ENCODE results near the gene PALD1.
A peak's percentile ranks its signal among the peaks of the same experiment; 100 is the strongest.

DNA sequence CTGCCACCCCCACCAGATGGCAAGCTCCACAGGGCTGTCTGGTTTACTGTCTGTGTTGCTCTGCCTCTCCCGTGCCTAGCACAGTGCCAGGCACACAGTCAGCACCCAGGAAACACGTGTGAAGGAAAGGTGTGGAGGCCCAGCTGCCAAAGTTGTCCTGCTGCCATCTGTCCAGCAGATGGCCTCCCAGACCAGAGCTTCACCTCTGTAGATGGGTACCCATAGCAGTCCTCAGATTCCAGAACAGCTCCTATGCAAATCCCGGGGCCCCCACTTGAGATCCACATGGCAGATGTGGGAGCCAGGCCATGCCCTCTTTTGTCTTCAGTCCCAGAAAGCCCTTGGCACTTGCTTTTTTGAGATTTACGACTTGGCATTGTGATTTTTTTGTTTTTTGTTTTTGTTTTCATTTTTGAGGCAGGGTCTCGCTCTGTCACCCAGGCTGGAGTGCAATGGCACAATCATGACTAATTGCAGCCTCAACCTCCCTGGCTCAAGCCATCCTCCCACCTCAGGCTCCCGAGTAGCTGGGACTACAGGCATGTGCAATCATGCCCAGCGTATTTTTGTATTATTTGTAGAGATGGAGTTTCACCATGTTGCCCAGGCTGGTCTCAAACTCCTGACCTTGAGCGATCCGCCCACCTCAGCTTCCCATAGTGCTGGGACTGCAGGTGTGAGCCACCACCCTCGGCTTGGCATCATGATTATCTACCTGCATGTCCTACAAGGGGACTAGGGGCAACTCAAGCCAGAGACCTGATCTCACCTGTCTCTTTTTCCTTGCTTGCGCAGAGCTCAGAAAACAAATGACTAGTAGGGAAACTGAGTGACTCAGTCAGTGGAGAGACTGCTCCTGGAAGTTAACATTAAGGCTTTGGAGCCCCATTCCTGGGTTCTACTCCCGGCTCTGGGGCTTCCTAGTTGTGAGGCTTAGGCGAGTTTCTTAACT is 16.9 kb upstream of the PALD1 start:
- TF ChIP-seq, protein P1, sequence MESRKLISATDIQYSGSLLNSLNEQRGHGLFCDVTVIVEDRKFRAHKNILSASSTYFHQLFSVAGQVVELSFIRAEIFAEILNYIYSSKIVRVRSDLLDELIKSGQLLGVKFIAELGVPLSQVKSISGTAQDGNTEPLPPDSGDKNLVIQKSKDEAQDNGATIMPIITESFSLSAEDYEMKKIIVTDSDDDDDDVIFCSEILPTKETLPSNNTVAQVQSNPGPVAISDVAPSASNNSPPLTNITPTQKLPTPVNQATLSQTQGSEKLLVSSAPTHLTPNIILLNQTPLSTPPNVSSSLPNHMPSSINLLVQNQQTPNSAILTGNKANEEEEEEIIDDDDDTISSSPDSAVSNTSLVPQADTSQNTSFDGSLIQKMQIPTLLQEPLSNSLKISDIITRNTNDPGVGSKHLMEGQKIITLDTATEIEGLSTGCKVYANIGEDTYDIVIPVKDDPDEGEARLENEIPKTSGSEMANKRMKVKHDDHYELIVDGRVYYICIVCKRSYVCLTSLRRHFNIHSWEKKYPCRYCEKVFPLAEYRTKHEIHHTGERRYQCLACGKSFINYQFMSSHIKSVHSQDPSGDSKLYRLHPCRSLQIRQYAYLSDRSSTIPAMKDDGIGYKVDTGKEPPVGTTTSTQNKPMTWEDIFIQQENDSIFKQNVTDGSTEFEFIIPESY (IDR thresholded peaks at IDR 0.05; ENCODE audit: extremely low read depth, insufficient replicate concordance, low read length), result no peak
- TF ChIP-seq, protein P2, sequence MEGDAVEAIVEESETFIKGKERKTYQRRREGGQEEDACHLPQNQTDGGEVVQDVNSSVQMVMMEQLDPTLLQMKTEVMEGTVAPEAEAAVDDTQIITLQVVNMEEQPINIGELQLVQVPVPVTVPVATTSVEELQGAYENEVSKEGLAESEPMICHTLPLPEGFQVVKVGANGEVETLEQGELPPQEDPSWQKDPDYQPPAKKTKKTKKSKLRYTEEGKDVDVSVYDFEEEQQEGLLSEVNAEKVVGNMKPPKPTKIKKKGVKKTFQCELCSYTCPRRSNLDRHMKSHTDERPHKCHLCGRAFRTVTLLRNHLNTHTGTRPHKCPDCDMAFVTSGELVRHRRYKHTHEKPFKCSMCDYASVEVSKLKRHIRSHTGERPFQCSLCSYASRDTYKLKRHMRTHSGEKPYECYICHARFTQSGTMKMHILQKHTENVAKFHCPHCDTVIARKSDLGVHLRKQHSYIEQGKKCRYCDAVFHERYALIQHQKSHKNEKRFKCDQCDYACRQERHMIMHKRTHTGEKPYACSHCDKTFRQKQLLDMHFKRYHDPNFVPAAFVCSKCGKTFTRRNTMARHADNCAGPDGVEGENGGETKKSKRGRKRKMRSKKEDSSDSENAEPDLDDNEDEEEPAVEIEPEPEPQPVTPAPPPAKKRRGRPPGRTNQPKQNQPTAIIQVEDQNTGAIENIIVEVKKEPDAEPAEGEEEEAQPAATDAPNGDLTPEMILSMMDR (IDR thresholded peaks at IDR 0.05 in 2 of 3, conservative IDR thresholded peaks at IDR 0.05 in 1 of 3; ENCODE audit: borderline replicate concordance in 1 of 3, insufficient read depth in 1 of 3, low read depth in 2 of 3, low read length in 2 of 3), result peak; percentile 86 to 92 (median 88)
- TF ChIP-seq SIN3A (IDR thresholded peaks at IDR 0.05; ENCODE audit: low read depth), result no peak
- peak; percentile 96 for TF ChIP-seq MAX (IDR thresholded peaks at IDR 0.05)
- TF ChIP-seq, protein P3, sequence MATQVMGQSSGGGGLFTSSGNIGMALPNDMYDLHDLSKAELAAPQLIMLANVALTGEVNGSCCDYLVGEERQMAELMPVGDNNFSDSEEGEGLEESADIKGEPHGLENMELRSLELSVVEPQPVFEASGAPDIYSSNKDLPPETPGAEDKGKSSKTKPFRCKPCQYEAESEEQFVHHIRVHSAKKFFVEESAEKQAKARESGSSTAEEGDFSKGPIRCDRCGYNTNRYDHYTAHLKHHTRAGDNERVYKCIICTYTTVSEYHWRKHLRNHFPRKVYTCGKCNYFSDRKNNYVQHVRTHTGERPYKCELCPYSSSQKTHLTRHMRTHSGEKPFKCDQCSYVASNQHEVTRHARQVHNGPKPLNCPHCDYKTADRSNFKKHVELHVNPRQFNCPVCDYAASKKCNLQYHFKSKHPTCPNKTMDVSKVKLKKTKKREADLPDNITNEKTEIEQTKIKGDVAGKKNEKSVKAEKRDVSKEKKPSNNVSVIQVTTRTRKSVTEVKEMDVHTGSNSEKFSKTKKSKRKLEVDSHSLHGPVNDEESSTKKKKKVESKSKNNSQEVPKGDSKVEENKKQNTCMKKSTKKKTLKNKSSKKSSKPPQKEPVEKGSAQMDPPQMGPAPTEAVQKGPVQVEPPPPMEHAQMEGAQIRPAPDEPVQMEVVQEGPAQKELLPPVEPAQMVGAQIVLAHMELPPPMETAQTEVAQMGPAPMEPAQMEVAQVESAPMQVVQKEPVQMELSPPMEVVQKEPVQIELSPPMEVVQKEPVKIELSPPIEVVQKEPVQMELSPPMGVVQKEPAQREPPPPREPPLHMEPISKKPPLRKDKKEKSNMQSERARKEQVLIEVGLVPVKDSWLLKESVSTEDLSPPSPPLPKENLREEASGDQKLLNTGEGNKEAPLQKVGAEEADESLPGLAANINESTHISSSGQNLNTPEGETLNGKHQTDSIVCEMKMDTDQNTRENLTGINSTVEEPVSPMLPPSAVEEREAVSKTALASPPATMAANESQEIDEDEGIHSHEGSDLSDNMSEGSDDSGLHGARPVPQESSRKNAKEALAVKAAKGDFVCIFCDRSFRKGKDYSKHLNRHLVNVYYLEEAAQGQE (IDR thresholded peaks at IDR 0.05; ENCODE audit: low read depth), result no peak
- TF ChIP-seq POLR2A (IDR thresholded peaks at IDR 0.05; ENCODE audit: borderline replicate concordance, extremely low read depth, insufficient read depth, insufficient read length), result no peak
- TF ChIP-seq FOSL1 (IDR thresholded peaks at IDR 0.05; ENCODE audit: low read depth), result no peak
- no peak for TF ChIP-seq EZH2phosphoT487 (IDR thresholded peaks at IDR 0.05; ENCODE audit: borderline replicate concordance)
- no peak for TF ChIP-seq ATF3 (IDR thresholded peaks at IDR 0.05)

All from HCT116 (cell line).